Inflammatory macrophage (primary cell): ENCODE results near the gene ATP6V1G3.
"Not testable (repeated sequence)": the region's sequence is repeated elsewhere in the genome, so short reads cannot be mapped to it uniquely, and the experiment has no call there.

Experiments used
- DNase-seq, 2 donors: peaks; one replicate each; pipeline ENCODE4 v3.0.0-alpha.2; 2020 to 2022

ATP6V1G3 gene

GRCh38 chr1:198496216-198497143 is 44.0 kb downstream of the ATP6V1G3 start:
- DNase-seq: no peak

GRCh38 chr1:198495631-198496030 is 44.8 kb downstream of the ATP6V1G3 start:
- no peak for DNase-seq

GRCh38 chr1:198494658-198495103 is 45.8 kb downstream of the ATP6V1G3 start:
- no peak for DNase-seq

- DNase-seq: no peak
Measured at GRCh38 chr1:198494139-198494538, 46.3 kb downstream of the ATP6V1G3 start.

- no peak for DNase-seq
Measured at GRCh38 chr1:198493329-198493728, 47.2 kb downstream of the ATP6V1G3 start.

- no peak for DNase-seq
Measured at GRCh38 chr1:198492872-198493271, 47.6 kb downstream of the ATP6V1G3 start.

- no peak for DNase-seq
Measured at GRCh38 chr1:198491596-198491995, 48.9 kb downstream of the ATP6V1G3 start.

GRCh38 chr1:198491028-198491427 is 49.5 kb downstream of the ATP6V1G3 start:
- DNase-seq: no peak

- DNase-seq: no peak
Measured at GRCh38 chr1:198490224-198490623, 50.3 kb downstream of the ATP6V1G3 start.

GRCh38 chr1:198486903-198487302 is 53.6 kb downstream of the ATP6V1G3 start:
- no peak for DNase-seq

- DNase-seq: no peak
Measured at GRCh38 chr1:198483645-198484044, 56.8 kb downstream of the ATP6V1G3 start.

GRCh38 chr1:198483006-198483405 is 57.5 kb downstream of the ATP6V1G3 start:
- DNase-seq: no peak

- peak in 1 of 2 donors; percentile 4 for DNase-seq
Measured at GRCh38 chr1:198481661-198482060, 58.8 kb downstream of the ATP6V1G3 start.

- DNase-seq: no peak
Measured at GRCh38 chr1:198480876-198481275, 59.6 kb downstream of the ATP6V1G3 start.

- DNase-seq: not testable (repeated sequence)
Measured at GRCh38 chr1:198477354-198477753, 63.1 kb downstream of the ATP6V1G3 start.
